Activated CD4-positive, alpha-beta T cell treated with anti-CD3 and anti-CD28 coated beads, Interleukin-2, amount 50 U/mL, for 4 hours (primary cell): Measurements from ENCODE around the gene MPND.

ENCODE experiments used
- DNase-seq, 2 experiments: peaks; one replicate each; pipeline ENCODE4 v3.0.0-alpha.2; 2020

MPND gene

GRCh38 chr19:4368128-4368820, 24.9 kb downstream of the MPND start:
- DNase-seq = no peak

- peak; percentile 42 to 55 for DNase-seq
Observed at GRCh38 chr19:4369109-4369887, 25.9 kb downstream of the MPND start.

- DNase-seq = peak; percentile 72 to 73
Observed at GRCh38 chr19:4369888-4370260, 26.5 kb downstream of the MPND start.

- no peak for DNase-seq
Observed at GRCh38 chr19:4370418-4371041, 27.2 kb downstream of the MPND start.

GRCh38 chr19:4371247-4372164, 28.1 kb downstream of the MPND start:
- no peak for DNase-seq

- DNase-seq = no peak
Observed at GRCh38 chr19:4372165-4373012, 29.0 kb downstream of the MPND start.

- DNase-seq = no peak
Observed at GRCh38 chr19:4373013-4373367, 29.6 kb downstream of the MPND start.

- no peak for DNase-seq
Observed at GRCh38 chr19:4373601-4374497, 30.5 kb downstream of the MPND start.

GRCh38 chr19:4374498-4375163, 31.3 kb downstream of the MPND start:
- no peak for DNase-seq

GRCh38 chr19:4375164-4376027, 32.0 kb downstream of the MPND start:
- DNase-seq = no peak

GRCh38 chr19:4376028-4376670, 32.8 kb downstream of the MPND start:
- no peak for DNase-seq

GRCh38 chr19:4376671-4376990, 33.3 kb downstream of the MPND start:
- DNase-seq = no peak

- DNase-seq = no peak
Observed at GRCh38 chr19:4376991-4377781, 33.8 kb downstream of the MPND start.

GRCh38 chr19:4378886-4379285, 35.5 kb downstream of the MPND start:
- no peak for DNase-seq

- no peak for DNase-seq
Observed at GRCh38 chr19:4379383-4380253, 36.3 kb downstream of the MPND start.

GRCh38 chr19:4380254-4380727, 36.9 kb downstream of the MPND start:
- peak; percentile 45 to 51 for DNase-seq
